GM18526 (cell line): ENCODE data around the gene CD101.

Experiments used
- POLR2A ChIP-seq: IDR thresholded peaks from 3 replicates; pipeline ENCODE4 v1.6.1; 2011; ENCODE audit not compliant: insufficient read length; ENCODE audit errors: extremely low read depth

The CD101 gene

DNA sequence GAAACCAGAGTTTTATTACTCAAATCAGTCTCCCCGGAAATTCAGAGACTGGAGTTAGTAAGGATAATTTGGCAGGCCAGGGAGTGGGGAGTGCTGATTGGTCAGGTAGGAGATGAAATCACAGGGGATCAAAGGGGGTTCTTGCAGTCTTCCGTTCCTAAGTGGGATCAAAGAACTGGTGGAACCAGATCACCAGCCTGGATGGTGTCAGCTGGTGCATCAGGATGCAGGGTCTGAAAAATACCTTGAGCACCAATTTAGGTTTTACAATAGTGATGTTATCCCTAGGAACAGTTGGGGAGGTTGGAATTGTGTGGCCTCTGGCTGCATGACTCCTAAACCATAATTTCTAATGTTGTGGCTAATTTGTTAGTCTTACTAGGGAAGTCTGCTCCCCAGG, 1.4 kb upstream of the CD101 start:
- no peak for TF ChIP-seq POLR2A

DNA sequence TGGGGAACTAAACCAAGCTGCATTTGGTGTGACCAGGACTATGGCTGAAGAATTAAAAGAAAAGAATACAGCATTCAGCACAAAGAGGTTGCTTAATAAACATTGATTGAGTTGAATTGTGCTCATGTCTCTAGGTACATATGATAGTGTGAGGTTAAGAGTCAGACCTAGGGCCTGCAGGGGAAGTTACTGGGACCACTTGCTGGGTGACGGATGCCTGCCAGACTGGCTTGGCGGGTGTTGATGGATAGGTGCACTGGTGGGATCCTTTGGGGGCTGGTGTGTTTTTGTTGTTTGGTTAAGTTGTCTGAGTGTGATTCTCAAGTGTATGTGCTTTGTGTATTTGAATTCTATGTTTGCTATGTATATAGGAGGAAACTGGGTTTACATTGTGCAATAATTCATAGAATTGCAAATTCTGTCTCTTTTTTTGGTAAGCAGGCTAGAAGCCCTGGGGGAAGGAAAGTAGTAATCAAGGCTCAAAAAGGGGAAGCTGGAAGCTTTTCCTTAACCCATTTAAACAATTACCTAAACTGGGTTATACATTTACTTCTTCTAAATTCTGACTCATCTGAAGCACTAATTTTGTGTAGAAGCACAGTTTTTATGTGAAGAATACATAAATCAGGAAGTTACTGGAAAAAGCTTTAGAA, 1.8 kb downstream of the CD101 start:
- no peak for TF ChIP-seq POLR2A

DNA sequence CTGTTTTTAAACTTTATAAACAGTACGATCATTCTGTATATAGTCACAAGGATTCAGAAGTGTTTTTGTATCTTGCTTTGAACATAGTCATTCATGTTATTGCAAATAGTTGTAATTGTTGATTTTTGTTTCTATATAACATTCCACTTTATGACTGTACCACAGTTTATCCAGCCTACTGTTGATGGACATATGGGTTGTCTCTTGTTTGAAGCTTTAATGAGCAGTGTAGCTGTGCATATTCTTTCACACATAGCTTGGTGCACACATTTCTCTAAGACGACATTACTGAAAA, 6.1 kb downstream of the CD101 start:
- TF ChIP-seq POLR2A: no peak

DNA sequence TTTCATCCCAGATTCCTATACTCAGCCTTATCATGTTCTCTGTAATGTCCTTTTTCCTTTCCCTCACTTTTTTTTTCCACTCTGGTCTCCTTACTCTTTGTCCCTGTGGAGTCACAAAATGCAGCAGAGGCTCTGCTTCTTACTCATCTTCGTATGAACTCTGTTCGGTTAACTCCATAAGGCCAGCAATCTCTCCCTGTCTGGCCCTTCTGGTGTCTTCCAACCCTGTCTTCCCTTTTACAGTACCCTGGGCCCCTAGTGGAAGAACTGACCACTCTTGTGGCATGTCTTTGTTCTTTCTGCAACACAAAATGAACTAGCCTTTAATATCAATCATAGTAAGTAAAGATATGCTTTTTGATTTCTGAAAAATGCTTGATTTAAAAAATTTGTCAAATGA, 7.1 kb downstream of the CD101 start:
- no peak for TF ChIP-seq POLR2A

DNA sequence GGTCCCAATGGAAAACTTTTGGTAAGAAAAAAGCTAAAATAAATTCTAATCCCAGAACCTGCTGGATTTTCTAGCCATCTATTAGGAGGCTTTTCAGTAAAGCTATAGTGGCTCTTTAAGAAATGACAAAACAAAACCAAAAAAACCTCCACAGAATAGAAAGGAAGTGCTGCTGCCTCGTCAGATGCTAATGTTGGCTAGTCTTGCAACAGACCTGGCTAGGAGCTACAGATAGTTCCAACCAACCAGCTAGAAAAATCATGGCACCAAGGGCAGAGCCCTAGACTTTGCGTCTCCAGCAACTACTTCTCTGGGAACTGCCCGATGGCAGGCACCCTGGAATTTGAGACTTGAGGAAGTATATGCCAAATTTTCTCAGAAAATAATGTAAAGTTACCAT, 7.6 kb downstream of the CD101 start:
- TF ChIP-seq POLR2A: no peak

DNA sequence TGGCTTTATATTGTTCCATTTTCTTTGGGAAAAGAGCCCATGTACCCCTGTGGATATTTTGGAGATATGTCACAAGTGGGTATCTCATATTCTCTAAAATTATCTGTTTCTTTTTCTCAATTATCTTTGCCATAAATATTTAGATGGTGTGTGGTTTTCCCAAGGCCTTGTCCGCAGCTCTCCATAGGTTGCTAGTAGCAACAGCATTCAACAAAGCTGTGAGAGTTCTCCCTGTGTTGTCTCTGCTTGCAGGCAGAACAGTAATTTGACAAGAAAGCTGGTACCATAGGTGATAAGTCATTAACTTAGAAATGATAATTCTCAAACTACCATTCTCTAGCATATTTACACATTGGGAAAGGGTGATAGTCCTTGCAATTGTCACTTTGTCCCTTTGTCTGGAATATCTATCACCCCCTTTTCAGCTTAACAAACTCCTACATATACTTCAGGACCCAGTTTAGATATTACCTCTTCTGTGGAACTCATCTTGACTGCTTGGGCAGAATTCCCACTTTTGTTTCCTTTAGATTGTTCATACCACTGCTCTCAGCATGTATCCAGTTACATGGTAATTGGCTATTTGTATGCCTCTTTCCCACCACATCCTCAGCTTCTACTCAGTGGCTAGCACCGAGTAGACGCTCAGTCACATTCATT, 8.9 kb downstream of the CD101 start:
- TF ChIP-seq POLR2A: no peak

DNA sequence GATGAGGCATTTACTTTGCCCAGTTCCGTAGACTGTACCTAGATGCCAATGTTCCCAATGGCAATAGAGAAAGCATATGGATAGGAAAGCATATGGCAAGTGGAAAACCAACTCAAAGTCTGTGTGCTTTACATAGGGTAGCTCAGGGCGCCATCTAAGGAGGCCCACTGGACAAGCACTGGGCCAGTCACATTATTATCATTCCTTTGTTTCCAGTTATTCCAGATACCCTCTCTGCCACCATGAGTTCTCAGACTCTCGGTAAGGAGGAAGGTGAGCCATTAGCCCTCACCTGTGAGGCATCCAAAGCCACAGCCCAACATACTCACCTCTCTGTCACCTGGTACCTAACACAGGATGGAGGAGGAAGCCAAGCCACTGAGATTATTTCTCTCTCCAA, 9.8 kb downstream of the CD101 start:
- no peak for TF ChIP-seq POLR2A

DNA sequence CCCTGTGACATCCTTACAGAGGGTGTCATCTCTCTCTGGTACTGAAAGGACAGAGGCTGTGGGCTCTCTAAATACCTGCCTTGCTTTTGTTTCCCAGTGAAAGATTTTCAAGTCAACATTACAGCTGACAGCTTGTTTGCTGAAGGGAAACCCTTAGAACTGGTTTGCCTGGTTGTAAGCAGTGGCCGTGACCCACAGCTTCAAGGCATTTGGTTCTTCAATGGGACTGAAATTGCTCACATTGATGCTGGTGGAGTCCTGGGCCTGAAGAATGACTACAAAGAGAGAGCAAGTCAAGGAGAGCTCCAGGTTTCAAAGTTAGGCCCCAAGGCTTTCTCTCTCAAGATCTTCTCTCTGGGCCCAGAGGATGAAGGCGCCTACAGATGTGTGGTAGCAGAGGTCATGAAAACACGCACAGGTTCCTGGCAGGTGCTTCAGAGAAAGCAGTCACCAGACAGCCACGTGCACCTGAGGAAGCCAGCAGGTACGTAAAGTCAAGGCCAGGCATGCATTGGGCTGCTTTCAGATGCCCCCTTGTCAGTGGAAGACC, 11.8 kb downstream of the CD101 start:
- TF ChIP-seq POLR2A: no peak

DNA sequence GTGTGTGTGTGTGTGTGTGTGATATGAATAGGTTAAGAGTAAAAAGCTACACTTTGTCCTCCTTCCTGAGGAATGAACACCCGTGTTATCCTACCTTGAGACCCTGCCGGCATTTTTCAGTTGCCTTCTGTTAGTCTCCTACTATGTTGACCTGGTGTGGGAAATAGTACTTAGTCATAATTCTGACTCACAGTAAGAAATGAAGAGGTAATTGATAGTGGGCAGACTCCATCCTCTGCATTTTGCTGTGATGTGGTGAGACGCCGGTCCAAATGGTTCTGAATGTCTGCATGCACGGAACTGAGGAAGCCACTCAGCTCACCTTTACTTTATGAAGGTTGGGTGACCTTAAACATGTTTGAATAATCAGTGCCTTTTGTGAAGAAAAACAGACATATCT, 12.6 kb downstream of the CD101 start:
- TF ChIP-seq POLR2A: no peak

DNA sequence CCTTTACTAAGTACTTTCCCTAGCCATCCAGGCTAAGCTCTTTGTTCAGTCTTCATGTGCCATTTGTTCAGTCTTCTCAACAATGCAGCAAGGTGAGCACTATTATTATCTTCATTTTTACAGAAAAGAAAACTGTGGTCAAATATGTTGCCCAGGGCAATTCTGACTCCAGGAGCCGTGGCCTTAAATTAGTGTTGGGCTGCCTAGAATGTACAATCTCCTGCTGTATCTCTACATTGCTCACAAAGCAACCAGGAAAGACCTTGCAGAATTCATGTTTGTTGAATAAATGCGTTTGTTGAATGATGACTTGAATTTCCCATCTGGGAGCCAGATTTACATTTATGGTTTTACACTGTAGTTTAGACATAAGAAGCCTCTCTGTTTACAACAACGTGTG, 14.2 kb downstream of the CD101 start:
- TF ChIP-seq POLR2A: no peak

DNA sequence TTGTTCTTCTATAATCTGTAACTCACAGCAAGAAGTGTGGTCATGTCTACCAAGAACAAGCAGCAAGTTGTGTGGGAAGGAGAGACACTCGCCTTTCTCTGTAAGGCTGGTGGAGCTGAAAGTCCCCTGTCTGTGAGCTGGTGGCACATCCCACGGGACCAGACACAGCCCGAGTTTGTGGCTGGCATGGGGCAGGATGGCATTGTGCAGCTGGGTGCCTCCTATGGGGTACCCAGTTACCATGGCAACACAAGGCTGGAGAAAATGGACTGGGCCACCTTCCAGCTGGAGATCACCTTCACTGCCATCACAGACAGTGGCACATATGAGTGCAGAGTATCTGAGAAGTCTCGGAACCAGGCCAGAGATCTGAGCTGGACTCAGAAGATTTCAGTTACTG, 15.5 kb downstream of the CD101 start:
- TF ChIP-seq POLR2A: no peak

DNA sequence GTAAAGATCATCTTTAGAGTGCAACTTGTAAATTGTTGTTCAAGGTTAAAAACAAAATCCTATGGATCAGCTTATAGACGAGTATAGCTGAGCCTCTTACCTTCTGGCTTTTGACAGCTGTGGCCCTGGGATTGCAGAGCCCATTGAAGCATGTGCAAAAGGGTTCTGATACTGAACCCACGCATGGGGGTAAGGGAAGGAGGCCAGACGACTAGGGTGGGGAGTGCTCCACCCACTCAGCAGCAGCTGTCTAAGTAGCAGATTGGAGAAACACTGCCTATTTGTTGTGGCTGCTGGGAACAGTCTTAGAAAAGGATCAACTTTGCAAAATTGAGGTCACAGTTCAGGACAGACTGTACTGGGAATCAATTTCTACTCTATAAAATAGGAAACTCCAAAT, 16.1 kb downstream of the CD101 start:
- TF ChIP-seq POLR2A: no peak

DNA sequence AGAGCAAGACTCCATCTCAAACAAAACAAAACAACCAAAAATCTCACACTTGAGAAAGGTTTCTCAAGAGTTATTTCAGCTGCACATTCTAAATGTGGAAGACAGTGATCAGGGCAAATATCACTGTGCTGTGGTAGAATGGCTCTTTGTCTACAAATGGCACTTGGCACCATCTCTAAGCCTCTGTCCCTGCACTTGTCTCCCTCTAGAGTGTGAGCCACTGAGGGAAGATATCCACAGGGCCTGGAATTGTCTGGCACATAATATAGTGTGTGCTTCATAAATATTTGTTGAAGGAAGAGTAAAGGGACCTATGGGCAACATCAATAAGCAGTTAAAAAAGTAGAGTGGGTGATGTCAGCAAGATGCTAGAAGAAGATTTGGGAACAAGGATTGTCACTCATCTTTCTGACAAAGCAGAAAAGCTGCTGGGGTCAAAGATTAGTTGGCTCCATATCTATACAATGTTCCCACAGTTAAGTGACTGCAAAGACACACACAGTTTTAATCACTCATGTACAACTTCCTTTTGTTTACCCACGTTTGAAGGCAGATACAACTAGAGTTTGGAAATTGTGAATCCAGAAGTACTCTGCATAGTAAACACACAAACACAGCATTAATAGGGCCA, 19.1 kb downstream of the CD101 start:
- no peak for TF ChIP-seq POLR2A

DNA sequence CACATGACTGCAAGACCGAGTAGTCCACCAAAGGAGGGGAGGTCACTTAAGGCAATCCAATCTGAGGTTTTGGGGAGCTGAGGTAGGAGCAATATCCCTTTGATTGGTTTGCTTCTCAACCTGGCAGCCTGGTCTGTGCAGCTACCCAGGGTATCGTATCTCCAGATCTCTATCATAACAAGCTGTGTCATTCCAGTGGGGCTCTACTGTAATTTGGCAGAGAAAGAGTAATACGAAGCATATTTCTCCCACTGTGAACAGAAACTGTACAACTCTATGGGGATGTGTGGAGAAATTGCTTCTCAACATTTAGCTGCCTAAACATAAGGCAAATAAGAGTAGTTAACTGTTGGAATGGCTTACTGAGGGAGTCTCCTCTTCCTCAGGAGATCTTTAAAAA, 20.6 kb downstream of the CD101 start:
- no peak for TF ChIP-seq POLR2A

DNA sequence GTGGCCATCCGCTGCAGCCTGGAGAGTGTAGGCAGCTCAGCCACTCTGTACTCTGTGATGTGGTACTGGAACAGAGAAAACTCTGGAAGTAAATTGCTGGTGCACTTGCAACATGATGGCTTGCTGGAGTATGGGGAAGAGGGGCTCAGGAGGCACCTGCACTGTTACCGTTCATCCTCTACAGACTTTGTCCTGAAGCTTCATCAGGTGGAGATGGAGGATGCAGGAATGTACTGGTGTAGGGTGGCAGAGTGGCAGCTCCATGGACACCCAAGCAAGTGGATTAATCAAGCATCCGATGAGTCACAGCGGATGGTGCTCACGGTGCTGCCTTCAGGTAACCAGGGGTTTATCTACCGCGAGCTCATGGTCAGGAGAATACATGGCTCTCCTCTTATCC, 24.0 kb downstream of the CD101 start:
- TF ChIP-seq POLR2A: no peak

DNA sequence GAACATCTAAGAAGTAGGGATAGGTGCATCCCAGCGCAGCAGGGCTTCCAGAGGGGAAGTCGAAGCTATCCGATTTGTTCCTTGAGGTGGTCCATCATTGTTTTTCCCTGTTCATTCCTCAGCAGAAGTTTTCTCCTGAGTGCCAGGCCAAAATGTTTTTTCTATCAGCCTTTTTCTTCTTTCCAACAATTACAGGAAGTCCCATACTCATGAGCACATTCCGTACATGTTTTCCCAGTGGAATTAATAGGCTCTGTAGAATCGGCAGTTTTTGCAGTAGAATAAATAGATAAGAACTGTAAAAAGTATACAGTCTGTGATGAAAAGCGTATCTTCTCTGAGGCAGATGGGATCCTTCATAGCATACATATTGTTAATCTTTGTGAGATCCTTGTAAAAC, 24.8 kb downstream of the CD101 start:
- no peak for TF ChIP-seq POLR2A

DNA sequence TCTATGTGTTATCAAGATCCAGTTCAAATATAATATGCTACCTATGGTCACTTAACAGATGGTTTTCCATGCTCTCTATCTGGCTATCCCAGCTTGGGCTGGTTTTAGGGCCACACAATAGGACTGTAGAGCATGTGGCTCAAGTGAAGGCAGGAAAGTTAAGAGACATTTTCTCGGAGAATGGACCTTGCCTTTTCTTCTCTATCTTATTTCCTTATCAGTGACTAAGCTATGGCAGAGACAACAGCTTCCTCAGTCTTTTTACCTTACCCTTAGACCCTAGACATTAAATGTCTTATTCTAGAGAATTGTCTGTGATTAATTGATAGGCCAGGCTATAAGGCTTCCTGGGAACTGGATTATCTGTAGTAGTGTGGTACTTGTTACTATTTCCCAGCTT, 28.1 kb downstream of the CD101 start:
- no peak for TF ChIP-seq POLR2A

DNA sequence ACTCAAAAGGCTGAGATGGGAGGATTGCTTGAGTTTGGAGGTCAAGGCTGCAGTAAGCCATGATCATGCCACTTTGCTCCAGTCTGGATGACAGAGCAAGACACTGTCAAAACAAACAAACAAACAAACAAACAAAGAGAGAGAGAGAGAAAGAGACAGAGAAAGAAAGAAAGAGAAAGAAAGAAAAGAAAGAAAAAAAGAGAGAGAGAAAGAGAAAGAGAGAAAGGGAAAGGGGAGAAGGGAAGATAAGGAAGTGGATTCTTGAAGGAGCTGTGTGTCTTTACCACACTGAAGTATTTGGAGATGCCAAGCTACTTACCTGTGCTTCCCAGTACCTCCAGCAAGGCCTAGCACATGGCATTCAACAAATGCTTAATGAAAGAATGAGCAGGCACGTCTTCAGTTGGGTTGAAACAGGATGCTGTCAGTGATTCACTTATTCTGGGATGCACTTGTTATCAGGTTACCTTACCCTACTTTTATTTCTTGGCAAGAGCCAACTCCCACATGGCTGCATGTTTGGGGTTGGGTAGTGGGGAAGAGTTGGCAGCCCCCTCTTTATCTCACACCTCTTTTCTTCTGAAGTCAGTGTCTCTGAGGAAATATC, 28.8 kb downstream of the CD101 start:
- TF ChIP-seq POLR2A: no peak
